Caco-2 (cell line): ENCODE measurements around the gene UNG. TPM values are rescaled to one million over a fixed set of nuclear protein-coding genes. Genes with fewer than 3 reads are reported as not detected.

Source experiments
- BruUV-seq: library from RNA; stranded (reverse); fragments of 400-500 nt; replicated peaks from 2 replicates; lab custom pipeline; 2021; lab: Mats Ljungman, UMichigan
- CTCF ChIA-PET: fragments of 300-600 bp; sonication (Branson Sonifier 250); formaldehyde crosslinking; loops from one replicate; lab custom pipeline; 2022; ENCODE audit warnings: antibody characterized with exemption; lab: Charles Lee
- POLR2A ChIA-PET: fragments of 300-600 bp; sonication (Branson Sonifier 250); formaldehyde crosslinking; loops from one replicate; lab custom pipeline; 2022; ENCODE audit warnings: antibody characterized with exemption; lab: Charles Lee
- DNase-seq, 2 experiments: peaks; one replicate each; pipeline versions ENCODE4 v3.0.0 to v3.0.0-alpha.2; 2020 to 2022
- H3K27me3 ChIP-seq: replicated peaks from 2 replicates; pipeline ENCODE4 v1.6.0; 2011; ENCODE audit warnings: low read length; ENCODE audit not compliant: control insufficient read depth, insufficient read depth
- H3K36me3 ChIP-seq: 2 replicates; pipeline ENCODE4 v1.5.1; 2011; ENCODE audit warnings: low read length; ENCODE audit not compliant: control insufficient read depth, insufficient read depth
- H3K4me1 ChIP-seq: fragments of 250-450 bp; sonication (Bioruptor Pico); 2 replicates; pipeline ENCODE4 v1.5.1; 2020; ENCODE audit warnings: mild to moderate bottlenecking
- H3K4me3 ChIP-seq: 2 replicates; pipeline ENCODE4 v1.5.1; 2011; ENCODE audit warnings: low read depth, mild to moderate bottlenecking, control low read depth, low read length
- H3K9me3 ChIP-seq: fragments of 250-450 bp; sonication (Bioruptor Pico); 2 replicates; pipeline ENCODE4 v1.5.1; 2020; ENCODE audit warnings: mild to moderate bottlenecking, moderate library complexity
- H3K27ac Mint-ChIP-seq: one replicate; pipeline ENCODE4 v1.8.0; 2022; ENCODE audit warnings: mixed read lengths; ENCODE audit not compliant: unreplicated experiment
- H3K27me3 Mint-ChIP-seq: one replicate; pipeline ENCODE4 v1.8.0; 2022; ENCODE audit warnings: mixed read lengths; ENCODE audit not compliant: insufficient read depth, unreplicated experiment
- H3K36me3 Mint-ChIP-seq: one replicate; pipeline ENCODE4 v1.8.0; 2022; ENCODE audit warnings: mild to moderate bottlenecking, mixed read lengths; ENCODE audit not compliant: insufficient read depth, unreplicated experiment
- H3K4me1 Mint-ChIP-seq: one replicate; pipeline ENCODE4 v1.8.0; 2022; ENCODE audit warnings: low read depth, mixed read lengths; ENCODE audit not compliant: unreplicated experiment
- H3K4me3 Mint-ChIP-seq: one replicate; pipeline ENCODE4 v1.8.0; 2022; ENCODE audit warnings: mild to moderate bottlenecking, moderate library complexity, mixed read lengths; ENCODE audit not compliant: unreplicated experiment
- H3K9me3 Mint-ChIP-seq: one replicate; pipeline ENCODE4 v1.8.0; 2022; ENCODE audit warnings: mixed read lengths; ENCODE audit not compliant: unreplicated experiment
- intact Hi-C: fragments of 100-400 bp; cut with micrococcal nuclease; formaldehyde crosslinking; loops from one replicate; pipeline ENCODE4 v1.10.0; 2022; ENCODE audit not compliant: unreplicated experiment
- total RNA-seq: library from RNA; stranded (reverse); gene quantifications from 2 replicates; pipeline ENCODE4 v1.2.3, GENCODE V29; 2022
- TF ChIP-seq, protein P1 (sequence below), 2 experiments: fragments of 200-600 bp in 1 of 2; IDR thresholded peaks; 1 replicate in 1 of 2; 2 replicates in 1 of 2; pipeline versions ENCODE4 v1.5.1 to v1.8.0; 2011 to 2022; ENCODE audit warnings: antibody characterized with exemption in 1 of 2, control low read depth in 1 of 2, inconsistent platforms in 1 of 2, low read depth in 1 of 2, low read length in 1 of 2, mild to moderate bottlenecking in 1 of 2, moderate library complexity in 1 of 2; ENCODE audit not compliant: insufficient read depth in 1 of 2, severe bottlenecking in 1 of 2, unreplicated experiment in 1 of 2

The UNG gene
- total RNA-seq, 1 experiment from 2014 or later = 78.3 TPM

DNA sequence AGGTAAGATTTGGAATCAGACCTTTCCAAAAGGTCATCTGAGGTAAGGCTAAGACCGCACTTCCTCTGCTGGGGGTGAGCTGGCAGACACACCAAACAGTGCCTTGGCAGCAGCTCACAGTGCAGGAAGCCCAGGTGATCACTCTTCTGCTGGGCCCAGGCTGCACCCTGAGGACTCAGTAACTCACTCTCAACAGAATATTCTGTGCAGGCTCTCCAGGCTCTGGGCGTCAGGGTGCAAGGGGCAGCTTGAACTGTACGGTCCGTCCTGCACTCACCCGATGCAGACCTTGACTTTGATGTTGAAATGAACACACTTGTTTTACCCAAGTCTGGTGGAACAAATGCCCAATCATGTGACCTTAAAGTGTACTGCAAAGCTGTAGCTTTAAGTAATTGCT is 10.1 kb upstream of the UNG start:
- Histone ChIP-seq H3K36me3 (peaks cover 1% of the 10 kb centered on the region; the same call in 1 of the 2 replicates), H3K4me1 (peaks cover 5% of the 10 kb centered on the region), H3K4me3 (no peak overlapping the region), H3K27me3 (no peaks in the 10 kb centered on the region), H3K9me3 (no peaks in the 10 kb centered on the region)
- DNase-seq = no peak
- Mint-ChIP-seq H3K27me3 (no peaks in the 10 kb centered on the region), H3K4me3 (no peak overlapping the region), H3K9me3 (no peaks in the 10 kb centered on the region), H3K27ac (no peak overlapping the region), H3K4me1 (peaks cover 2% of the 10 kb centered on the region), H3K36me3 (peaks cover 34% of the 10 kb centered on the region)
- TF ChIP-seq, protein P1, sequence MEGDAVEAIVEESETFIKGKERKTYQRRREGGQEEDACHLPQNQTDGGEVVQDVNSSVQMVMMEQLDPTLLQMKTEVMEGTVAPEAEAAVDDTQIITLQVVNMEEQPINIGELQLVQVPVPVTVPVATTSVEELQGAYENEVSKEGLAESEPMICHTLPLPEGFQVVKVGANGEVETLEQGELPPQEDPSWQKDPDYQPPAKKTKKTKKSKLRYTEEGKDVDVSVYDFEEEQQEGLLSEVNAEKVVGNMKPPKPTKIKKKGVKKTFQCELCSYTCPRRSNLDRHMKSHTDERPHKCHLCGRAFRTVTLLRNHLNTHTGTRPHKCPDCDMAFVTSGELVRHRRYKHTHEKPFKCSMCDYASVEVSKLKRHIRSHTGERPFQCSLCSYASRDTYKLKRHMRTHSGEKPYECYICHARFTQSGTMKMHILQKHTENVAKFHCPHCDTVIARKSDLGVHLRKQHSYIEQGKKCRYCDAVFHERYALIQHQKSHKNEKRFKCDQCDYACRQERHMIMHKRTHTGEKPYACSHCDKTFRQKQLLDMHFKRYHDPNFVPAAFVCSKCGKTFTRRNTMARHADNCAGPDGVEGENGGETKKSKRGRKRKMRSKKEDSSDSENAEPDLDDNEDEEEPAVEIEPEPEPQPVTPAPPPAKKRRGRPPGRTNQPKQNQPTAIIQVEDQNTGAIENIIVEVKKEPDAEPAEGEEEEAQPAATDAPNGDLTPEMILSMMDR (IDR thresholded peaks at IDR 0.05; ENCODE audit: insufficient read depth in 1 of 2, low read depth in 1 of 2, low read length in 1 of 2, severe bottlenecking in 1 of 2, unreplicated experiment in 1 of 2) = no peak
- BruUV-seq = no TSS peak
- CTCF ChIA-PET = no interaction called here
- POLR2A ChIA-PET = no interaction called here
- intact Hi-C loops = no loop called here

DNA sequence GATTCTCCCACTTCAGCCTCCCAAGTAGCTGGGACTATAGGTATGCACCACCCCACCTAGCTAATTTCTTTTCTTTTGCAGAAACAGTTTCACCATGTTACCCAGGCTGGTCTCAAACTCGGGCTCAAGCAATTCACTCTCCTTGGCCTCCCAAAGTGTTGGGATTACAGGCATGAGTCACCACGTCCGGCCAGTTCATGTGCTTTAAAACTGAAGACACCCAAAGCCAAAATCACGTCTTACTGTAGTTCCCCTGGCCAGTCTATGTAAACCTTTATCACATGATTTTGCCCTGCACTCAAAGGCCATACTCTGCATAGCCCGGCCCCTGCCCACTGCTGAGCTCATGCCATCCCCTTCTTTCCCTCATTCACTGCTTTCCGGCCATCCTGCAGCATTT is 8.6 kb upstream of the UNG start:
- TF ChIP-seq, protein P1 (IDR thresholded peaks at IDR 0.05; ENCODE audit: insufficient read depth in 1 of 2, low read depth in 1 of 2, low read length in 1 of 2, severe bottlenecking in 1 of 2, unreplicated experiment in 1 of 2) = no peak

GRCh38 chr12:109089683-109090082 is 7.7 kb upstream of the UNG start:
- Mint-ChIP-seq H3K27me3 (no peaks in the 10 kb centered on the region), H3K4me1 (peaks cover 8% of the 10 kb centered on the region), H3K27ac (no peak overlapping the region), H3K4me3 (no peak overlapping the region), H3K9me3 (no peaks in the 10 kb centered on the region), H3K36me3 (peaks cover 48% of the 10 kb centered on the region)
- Histone ChIP-seq H3K27me3 (no peaks in the 10 kb centered on the region), H3K4me1 (no peaks in the 10 kb centered on the region; the same call in 1 of the 2 replicates), H3K36me3 (peaks cover 1% of the 10 kb centered on the region; the same call in 1 of the 2 replicates), H3K4me3 (no peak overlapping the region), H3K9me3 (no peaks in the 10 kb centered on the region)
- no TSS peak for BruUV-seq
- intact Hi-C loops = loop anchor here (5.0 kb wide), 1 partner anchor 122 kb away; no protein-coding TSS in a partner anchor
- CTCF ChIA-PET = interaction anchor here (0.6 to 0.7 kb wide), 2 partner anchors 201 to 274 kb away, joined by 3 read pairs; no protein-coding TSS in a partner anchor
- POLR2A ChIA-PET = no interaction called here
- no peak for DNase-seq
- TF ChIP-seq, protein P1 (IDR thresholded peaks at IDR 0.05; ENCODE audit: insufficient read depth in 1 of 2, low read depth in 1 of 2, low read length in 1 of 2, severe bottlenecking in 1 of 2, unreplicated experiment in 1 of 2) = no peak

More for the DNA sequence above, 8.6 kb upstream of the UNG start:
- H3K27me3 Mint-ChIP-seq = no peaks in the 10 kb centered on the region
- no peak overlapping the region for H3K4me3 Mint-ChIP-seq
- no peak overlapping the region for H3K27ac Mint-ChIP-seq
- CTCF ChIA-PET = no interaction called here
- peaks cover 1% of the 10 kb centered on the region; the same call in 1 of the 2 replicates for H3K36me3 ChIP-seq
- no peaks in the 10 kb centered on the region for H3K9me3 Mint-ChIP-seq
- intact Hi-C loops = no loop called here
- no peaks in the 10 kb centered on the region for H3K9me3 ChIP-seq
- H3K36me3 Mint-ChIP-seq = peaks cover 48% of the 10 kb centered on the region
- BruUV-seq = no TSS peak
- H3K4me1 ChIP-seq = peaks cover 5% of the 10 kb centered on the region
- no peaks in the 10 kb centered on the region for H3K27me3 ChIP-seq
- H3K4me3 ChIP-seq = no peak overlapping the region
- no peak for DNase-seq
- H3K4me1 Mint-ChIP-seq = peaks cover 8% of the 10 kb centered on the region
- POLR2A ChIA-PET = no interaction called here
